T-cell (primary cell): ENCODE results near the gene PPP2R5C. TPM values are rescaled to one million over a fixed set of nuclear protein-coding genes. Genes with fewer than 3 reads are reported as not detected.

ENCODE experiments used
- ATAC-seq, 4 experiments: fragments of 200-7000 bp in 3 of 4; fragments of 150-1000 bp in 1 of 4; cut with Tn5 transposase; replicated peaks in 1 of 4; 1 replicate in 3 of 4; 2 replicates in 1 of 4; pipeline ENCODE4 v1.10.0; 2021; ENCODE audit warnings: moderate library complexity in 3 of 4, mild to moderate bottlenecking in 2 of 4, moderate number of reproducible peaks in 1 of 4
- CTCF ChIA-PET, 2 donors: fragments of 300-600 bp; sonication (Branson Sonifier 250); formaldehyde crosslinking; loops; one replicate each; lab custom pipeline; 2022; ENCODE audit warnings: antibody characterized with exemption in 2 of 2; lab: Charles Lee
- POLR2A ChIA-PET, 2 donors: fragments of 300-600 bp; sonication (Branson Sonifier 250); formaldehyde crosslinking; loops; one replicate each; lab custom pipeline; 2022; ENCODE audit warnings: antibody characterized with exemption in 2 of 2; lab: Charles Lee
- DNase-seq, 35 experiments: peaks; one replicate each; pipeline versions ENCODE4 v3.0.0 to v3.0.0-alpha.2; 2013 to 2023
- H3K27ac ChIP-seq: one replicate; pipeline ENCODE4 v1.5.1; 2013; ENCODE audit warnings: low read length
- H3K27me3 ChIP-seq, 2 experiments: replicated peaks in 1 of 2; 1 replicate in 1 of 2; 2 replicates in 1 of 2; pipeline versions ENCODE4 v1.6.1 to v1.7.0; 2013; ENCODE audit warnings: low read length in 1 of 2, mixed read lengths in 1 of 2; ENCODE audit not compliant: control insufficient read depth in 2 of 2, insufficient read depth in 2 of 2; ENCODE audit errors: extremely low read depth in 1 of 2
- H3K36me3 ChIP-seq, 2 donors: 1 replicate in 1 of 2; 2 replicates in 1 of 2; pipeline versions ENCODE4 v1.6.1 to v1.7.0; 2013; ENCODE audit warnings: low read length in 1 of 2; ENCODE audit not compliant: control insufficient read depth in 2 of 2, insufficient read depth in 1 of 2; ENCODE audit errors: extremely low read depth in 1 of 2
- H3K4me1 ChIP-seq, 2 experiments: 1 replicate in 1 of 2; 2 replicates in 1 of 2; pipeline versions ENCODE4 v1.6.1 to v1.7.0; 2013; ENCODE audit warnings: low read length in 2 of 2, mixed read lengths in 1 of 2; ENCODE audit not compliant: insufficient read depth in 2 of 2, control insufficient read depth in 1 of 2; ENCODE audit errors: extremely low read depth in 1 of 2
- H3K4me3 ChIP-seq, 2 donors: 1 replicate in 1 of 2; 2 replicates in 1 of 2; pipeline versions ENCODE4 v1.5.1 to v1.7.0; 2013; ENCODE audit warnings: mild to moderate bottlenecking in 2 of 2, low read length in 1 of 2, moderate library complexity in 1 of 2; ENCODE audit not compliant: control insufficient read depth in 1 of 2; ENCODE audit errors: extremely low read depth in 1 of 2
- H3K9me3 ChIP-seq: 2 replicates; pipeline ENCODE4 v1.7.0; 2013
- H3K27ac Mint-ChIP-seq, 2 donors: one replicate each; pipeline ENCODE4 v1.8.0; 2020 to 2021; ENCODE audit warnings: mild to moderate bottlenecking in 2 of 2, mixed read lengths in 2 of 2
- H3K27me3 Mint-ChIP-seq, 2 donors: one replicate each; pipeline ENCODE4 v1.8.0; 2021 to 2022; ENCODE audit warnings: mixed read lengths in 2 of 2
- H3K36me3 Mint-ChIP-seq: one replicate; pipeline ENCODE4 v1.8.0; 2021; ENCODE audit warnings: mixed read lengths
- H3K4me1 Mint-ChIP-seq, 3 donors: one replicate each; pipeline ENCODE4 v1.8.0; 2020 to 2022; ENCODE audit warnings: mixed read lengths in 3 of 3, mild to moderate bottlenecking in 1 of 3
- H3K4me3 Mint-ChIP-seq, 3 donors: one replicate each; pipeline ENCODE4 v1.8.0; 2020 to 2022; ENCODE audit warnings: mild to moderate bottlenecking in 3 of 3, mixed read lengths in 3 of 3, moderate library complexity in 3 of 3
- H3K9me3 Mint-ChIP-seq, 3 donors: one replicate each; pipeline ENCODE4 v1.8.0; 2020 to 2022; ENCODE audit warnings: mixed read lengths in 3 of 3
- WGBS: methylation state at CpG from one replicate; pipeline ENCODE4 v1.1.5; 2013; ENCODE audit warnings: missing lambda C conversion rate; ENCODE audit not compliant: insufficient coverage; 5-methylcytosine and 5-hydroxymethylcytosine counted together
- total RNA-seq, 35 experiments: library from RNA in 6 of 35; stranded (reverse) in 6 of 35; fragments of 120-200 nt in 1 of 35; gene quantifications; one replicate each; pipeline versions ENCODE4 v1.2.1 to v1.2.4 and lab custom pipeline; 2013 to 2026

Gene PPP2R5C
- total RNA-seq, 5 donors from 2014 or later (not counting 1 experiment from before 2014, with no cell fraction given): 435 to 627 (median 489) TPM

DNA sequence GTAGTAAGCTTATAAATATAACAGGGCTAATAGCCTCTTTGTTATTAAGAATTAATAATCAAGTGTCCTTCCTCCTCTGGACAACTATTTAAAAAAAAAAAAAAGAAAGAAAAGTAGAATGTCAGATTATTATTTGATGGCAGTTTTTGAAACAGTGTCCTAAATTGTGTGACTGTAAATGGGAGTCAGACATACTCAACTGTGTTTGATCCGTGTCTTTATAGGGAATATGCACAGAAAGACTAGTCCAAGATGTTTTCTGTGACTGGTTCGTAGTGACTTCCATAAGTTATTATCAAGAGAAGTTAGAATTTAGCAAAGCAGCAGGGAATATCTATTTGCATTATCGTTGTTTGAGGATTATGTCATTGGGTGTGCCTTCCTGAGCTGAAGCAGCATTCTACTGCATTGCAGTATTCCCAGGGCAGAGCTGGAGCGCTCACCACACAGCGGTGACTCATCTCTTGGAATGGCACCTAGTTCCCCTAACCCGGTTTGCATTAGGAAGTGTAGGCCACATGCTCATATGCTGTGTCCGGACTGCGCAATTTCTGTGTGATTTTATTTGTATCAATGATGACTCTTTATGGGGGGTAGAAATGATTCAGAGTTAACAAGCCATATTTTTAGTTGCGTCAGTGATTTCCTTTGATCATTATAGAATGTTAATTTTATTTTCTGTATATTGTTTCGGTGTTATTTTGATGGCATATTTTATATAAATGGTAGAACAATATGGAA lies 210.8 kb downstream of the PPP2R5C start:
- Mint-ChIP-seq H3K9me3 (no peaks in the 10 kb centered on the region), H3K4me1 (peaks cover 56 to 65% (median 61%) of the 10 kb centered on the region in 3 donors), H3K36me3 (peaks cover 25% of the 10 kb centered on the region), H3K27me3 (no peaks in the 10 kb centered on the region), H3K4me3 (no peak overlapping the region), H3K27ac (no peak overlapping the region)
- DNase-seq (peak in 1 of 35 experiments; percentile 19), ATAC-seq (no peak)
- ChIA-PET CTCF (interaction anchor here in 1 of 2 donors (0.7 to 1.2 kb wide), 3 partner anchors 14 to 265 kb away, joined by 3 to 5 read pairs (median 3); no protein-coding TSS in a partner anchor), POLR2A (interaction anchor here in 1 of 2 donors (0.6 to 0.7 kb wide), 2 partner anchors 38 to 241 kb away, joined by 3 to 4 read pairs; no protein-coding TSS in a partner anchor)
- 83% methylated on average over 5 of the region's 10 CpGs for WGBS
- Histone ChIP-seq H3K4me3 (no peak overlapping the region), H3K4me1 (peaks cover 0 to 27% of the 10 kb centered on the region in 2 experiments), H3K27ac (no peak overlapping the region), H3K27me3 (no peaks in the 10 kb centered on the region), H3K36me3 (peaks cover 0 to 30% of the 10 kb centered on the region in 2 donors), H3K9me3 (no peaks in the 10 kb centered on the region)

GRCh38 chr14:101973356-101973755 lies 211.8 kb downstream of the PPP2R5C start:
- Histone ChIP-seq H3K36me3 (peaks cover 4 to 31% of the 10 kb centered on the region in 2 donors), H3K27me3 (no peaks in the 10 kb centered on the region), H3K4me3 (no peak overlapping the region), H3K4me1 (peaks cover 0 to 23% of the 10 kb centered on the region in 2 experiments), H3K27ac (no peak overlapping the region), H3K9me3 (no peaks in the 10 kb centered on the region)
- ChIA-PET POLR2A (interaction anchor here in 1 of 2 donors (0.6 kb wide), 2 partner anchors 8 to 12 kb away, joined by 6 to 7 read pairs; no protein-coding TSS in a partner anchor), CTCF (interaction anchor here in 1 of 2 donors (0.6 kb wide), 1 partner anchor 13 kb away, joined by 4 read pairs; no protein-coding TSS in a partner anchor)
- Mint-ChIP-seq H3K9me3 (no peaks in the 10 kb centered on the region), H3K4me1 (peaks cover 46 to 57% (median 51%) of the 10 kb centered on the region in 3 donors), H3K36me3 (peaks cover 25% of the 10 kb centered on the region), H3K4me3 (no peak overlapping the region), H3K27me3 (no peaks in the 10 kb centered on the region), H3K27ac (no peak overlapping the region)
- no peak for DNase-seq
- ATAC-seq: no peak
- 100% methylated on average over 1 of the region's 7 CpGs for WGBS

DNA sequence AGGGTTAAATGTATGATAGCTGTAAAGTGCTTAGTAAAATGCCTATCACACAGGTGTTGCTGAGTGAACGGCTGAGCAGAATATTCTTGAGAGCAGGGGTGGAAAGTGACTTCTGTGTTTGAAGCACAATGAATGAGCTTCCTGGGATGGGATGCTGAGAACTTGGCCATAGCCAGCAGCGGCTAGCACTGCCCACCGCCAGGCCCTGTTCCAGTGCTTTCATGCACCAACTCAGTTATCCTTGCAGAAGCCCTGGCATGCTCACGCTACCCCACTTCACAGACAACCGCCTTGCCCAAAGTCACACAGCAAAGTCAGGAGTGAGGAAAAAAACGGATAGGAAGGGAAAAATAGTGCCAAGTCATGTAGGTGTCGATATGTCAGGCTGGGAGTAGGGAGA lies 213.7 kb downstream of the PPP2R5C start:
- Mint-ChIP-seq H3K4me1 (peaks cover 34 to 41% (median 36%) of the 10 kb centered on the region in 3 donors), H3K36me3 (peaks cover 32% of the 10 kb centered on the region), H3K4me3 (no peak overlapping the region), H3K27me3 (no peaks in the 10 kb centered on the region), H3K27ac (no peak overlapping the region), H3K9me3 (no peaks in the 10 kb centered on the region)
- 92% methylated on average over 4 of the region's 7 CpGs for WGBS
- H3K36me3 ChIP-seq: peaks cover 4 to 38% of the 10 kb centered on the region in 2 donors
- no peak overlapping the region for H3K27ac ChIP-seq
- no peaks in the 10 kb centered on the region for H3K27me3 ChIP-seq
- H3K9me3 ChIP-seq: no peaks in the 10 kb centered on the region
- ATAC-seq: no peak
- peaks cover 0 to 19% of the 10 kb centered on the region in 2 experiments for H3K4me1 ChIP-seq
- ChIA-PET CTCF (no interaction called here), POLR2A (no interaction called here)
- H3K4me3 ChIP-seq: no peak overlapping the region
- DNase-seq: no peak

Other genes with a start within 250 kb of the PPP2R5C start
- gene DIO3, start 200.2 kb upstream of the PPP2R5C start, total RNA-seq: not detected
- 100 to 1,000 TPM; 271 to 310 (median 279) TPM for gene DYNC1H1, start 202.9 kb downstream of the PPP2R5C start, total RNA-seq